Measurements from ENCODE around the gene B3GNT4.

- TF ChIP-seq CTCF (IDR thresholded peaks at IDR 0.05; ENCODE audit: low read length) (no peak), EZH2 (IDR thresholded peaks at IDR 0.05; ENCODE audit: borderline replicate concordance, low read length) (no peak)
Measured at GRCh38 chr12:122197612-122197966, 5.9 kb upstream of the B3GNT4 start.

Data from OCI-LY1 (cell line).